ENCODE results near the gene ZFYVE26.

ZFYVE26 gene

GRCh38 chr14:67815573-67816225 is 691 bp downstream of the ZFYVE26 start:
- DNase-seq = no peak

GRCh38 chr14:67814821-67815220 is 1.6 kb downstream of the ZFYVE26 start:
- no peak for DNase-seq

- DNase-seq = no peak
Measured at GRCh38 chr14:67806246-67806645, 10.1 kb downstream of the ZFYVE26 start.

- DNase-seq = no peak
Measured at GRCh38 chr14:67800743-67801142, 15.6 kb downstream of the ZFYVE26 start.

DNA sequence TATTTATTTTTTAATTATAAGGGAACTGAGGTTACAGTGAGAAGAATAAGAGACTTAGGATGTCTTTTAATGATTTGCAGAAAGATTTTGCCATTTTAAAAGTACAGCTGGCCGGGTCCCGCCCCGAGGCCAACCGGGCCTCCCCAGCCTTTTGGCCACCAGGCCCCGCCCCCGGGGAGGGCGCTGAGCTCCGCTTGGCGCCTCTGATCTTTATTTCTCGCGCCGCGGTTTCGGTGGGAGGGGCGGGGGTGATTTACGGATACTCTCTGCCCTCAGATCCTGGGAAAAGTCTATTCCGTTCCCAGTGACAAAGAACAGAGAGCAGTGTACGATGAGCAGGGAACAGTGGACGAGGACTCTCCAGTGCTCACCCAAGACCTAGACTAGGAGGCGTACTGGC is 17.7 kb downstream of the ZFYVE26 start:
- no peak for DNase-seq

DNA sequence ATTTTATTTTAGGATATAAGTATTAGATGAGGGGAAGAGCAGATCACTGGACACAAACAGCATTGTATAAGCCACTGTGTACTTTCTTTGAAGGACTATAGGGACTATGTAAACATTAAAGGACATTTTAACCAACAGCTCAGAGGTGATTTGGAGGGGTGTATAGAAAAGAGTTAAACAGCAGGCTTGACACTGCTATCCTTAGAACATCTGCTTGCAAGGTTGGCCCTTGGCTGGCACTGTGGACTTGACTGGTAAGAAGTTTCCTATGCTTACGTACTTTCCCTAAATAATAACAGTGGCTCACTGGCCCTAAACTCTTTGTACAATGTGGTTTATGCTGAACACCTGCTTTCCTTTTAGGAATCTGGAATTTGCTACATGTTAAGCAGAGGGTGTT is 28.7 kb downstream of the ZFYVE26 start:
- no peak for DNase-seq

DNA sequence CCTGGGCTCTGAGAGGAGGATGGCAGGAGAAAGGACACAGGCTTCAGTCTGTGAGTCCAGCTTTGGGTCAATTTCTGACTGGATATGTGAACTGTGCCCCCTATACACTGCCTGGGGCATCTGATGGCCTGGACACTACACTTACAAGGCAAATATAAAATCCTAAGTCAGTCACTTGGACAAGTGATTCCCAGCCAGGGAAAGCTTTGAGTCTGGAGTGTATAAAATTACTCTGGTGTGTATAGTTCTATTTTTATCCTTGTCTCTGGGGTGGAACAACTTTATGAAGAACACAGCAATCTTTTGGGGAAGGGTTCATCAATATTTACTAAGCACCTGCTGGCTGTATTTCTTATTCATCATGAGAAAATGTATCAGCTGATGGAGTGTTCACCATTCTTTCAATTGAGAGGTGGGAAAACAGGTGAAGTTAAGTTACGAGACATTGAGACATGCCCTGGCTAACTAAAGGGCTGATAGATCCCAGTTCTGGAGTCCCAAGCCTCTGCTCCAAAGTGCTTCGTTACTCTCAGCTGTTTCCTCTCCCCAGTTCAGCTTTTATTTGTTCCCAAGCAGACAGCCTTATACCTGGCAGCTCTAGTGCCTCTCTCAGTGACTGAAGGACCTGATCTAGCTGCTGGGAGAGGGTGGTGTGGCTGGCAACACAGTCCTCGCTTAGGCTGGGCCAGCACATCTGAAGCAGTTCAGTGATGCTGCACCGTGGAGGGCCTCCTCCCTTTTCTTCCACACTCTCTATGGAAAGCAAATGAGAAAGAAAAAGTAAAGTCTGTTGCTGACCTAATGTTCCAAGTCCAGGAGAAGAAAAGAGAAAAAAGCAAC is 30.9 kb downstream of the ZFYVE26 start:
- no peak for DNase-seq

DNA sequence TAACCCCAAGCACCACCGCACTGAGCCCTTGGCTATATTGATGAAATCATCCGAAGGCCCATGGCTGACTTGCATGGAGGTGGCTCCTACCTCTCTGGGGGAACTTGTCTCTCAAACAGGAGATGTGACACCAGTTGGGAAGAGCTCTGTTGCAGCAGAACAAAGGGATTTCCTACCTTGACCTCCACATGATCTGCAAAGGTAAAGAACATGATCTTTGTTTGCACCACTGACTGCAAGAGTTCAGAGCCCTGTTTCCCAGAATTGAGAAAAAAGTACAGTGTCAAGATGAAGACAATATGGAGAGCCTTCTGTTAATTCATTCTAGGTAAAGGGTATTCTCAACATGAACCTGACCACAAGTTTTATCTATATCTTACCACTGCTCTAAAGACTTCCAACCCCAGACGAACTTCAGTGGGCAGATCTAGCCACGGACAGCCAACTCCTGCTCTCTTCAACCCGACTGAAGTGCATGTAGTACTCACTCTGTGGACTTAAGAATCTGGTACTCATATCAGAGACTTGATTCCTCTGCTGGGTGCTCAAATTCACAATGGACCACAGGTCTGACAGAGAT is 32.1 kb downstream of the ZFYVE26 start:
- no peak for DNase-seq

DNA sequence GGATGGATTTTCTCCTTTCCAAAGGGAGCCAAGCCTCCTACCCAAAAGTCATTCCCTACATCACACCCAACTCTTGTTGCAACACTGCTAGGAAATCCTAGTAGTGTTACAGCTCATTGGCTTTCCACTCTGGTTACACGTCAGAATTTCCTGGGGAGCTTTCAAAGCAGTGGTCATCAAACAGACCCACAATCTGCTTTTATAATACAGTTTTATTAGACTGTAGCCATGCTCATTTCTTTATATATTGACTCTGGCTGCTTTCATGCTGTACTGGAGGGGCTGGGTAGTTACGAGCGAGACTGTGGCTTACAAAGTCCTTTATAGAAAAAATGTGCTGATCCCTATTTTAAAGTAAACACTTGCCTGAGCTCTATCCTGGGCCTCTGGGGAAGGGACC is 34.3 kb downstream of the ZFYVE26 start:
- DNase-seq = no peak

DNA sequence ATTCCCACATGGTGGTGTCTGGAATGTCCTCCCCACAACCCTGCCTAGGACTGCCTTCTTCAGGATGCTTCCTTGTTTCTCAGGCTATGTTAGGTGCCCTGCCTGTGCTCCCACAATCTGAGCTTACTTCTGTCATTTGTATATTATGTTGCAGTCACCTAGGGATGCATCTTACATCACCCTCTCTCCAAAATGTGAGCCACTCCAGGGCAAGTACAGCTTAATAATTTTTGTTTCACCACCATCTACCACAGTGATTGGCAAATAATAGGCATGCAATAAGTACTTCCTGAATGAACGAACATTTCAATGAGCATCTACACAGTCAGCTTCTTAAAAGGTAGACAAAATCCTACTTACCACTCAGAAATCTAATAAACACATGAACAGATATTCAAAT is 37.6 kb downstream of the ZFYVE26 start:
- no peak for DNase-seq

DNA sequence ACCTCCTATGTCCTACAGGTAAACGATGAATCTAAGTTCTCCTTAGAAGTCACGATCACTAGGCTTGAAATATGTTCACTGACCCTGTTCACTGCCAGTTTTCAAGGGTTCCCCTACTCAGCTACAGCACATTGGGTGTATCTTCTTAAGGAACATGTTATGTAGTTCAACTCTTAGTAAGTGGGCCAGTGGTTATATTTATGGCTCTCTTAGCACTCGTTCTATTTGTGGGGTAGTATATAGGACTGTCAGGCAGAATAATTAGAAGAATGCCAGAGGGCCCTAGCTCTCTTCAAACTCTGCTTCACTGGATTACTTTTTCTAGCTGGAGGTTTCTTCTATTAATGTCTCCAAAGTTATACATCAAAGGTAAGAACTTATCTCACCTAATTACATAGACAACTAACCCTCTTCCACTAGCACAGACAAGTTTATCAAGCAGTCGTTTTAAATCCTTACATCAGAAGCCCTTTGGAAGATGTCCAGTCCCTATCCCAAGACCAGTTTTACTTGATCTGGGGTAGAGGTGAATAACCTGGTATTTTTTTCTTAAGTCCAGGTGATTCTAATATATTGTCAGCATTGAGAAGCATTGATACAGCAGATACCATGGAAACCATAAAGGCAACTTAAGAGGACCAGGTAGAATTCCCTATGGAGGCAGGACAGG is 39.6 kb downstream of the ZFYVE26 start:
- DNase-seq = no peak

- DNase-seq = no peak
Measured at GRCh38 chr14:67773844-67774377, 42.5 kb downstream of the ZFYVE26 start.

DNA sequence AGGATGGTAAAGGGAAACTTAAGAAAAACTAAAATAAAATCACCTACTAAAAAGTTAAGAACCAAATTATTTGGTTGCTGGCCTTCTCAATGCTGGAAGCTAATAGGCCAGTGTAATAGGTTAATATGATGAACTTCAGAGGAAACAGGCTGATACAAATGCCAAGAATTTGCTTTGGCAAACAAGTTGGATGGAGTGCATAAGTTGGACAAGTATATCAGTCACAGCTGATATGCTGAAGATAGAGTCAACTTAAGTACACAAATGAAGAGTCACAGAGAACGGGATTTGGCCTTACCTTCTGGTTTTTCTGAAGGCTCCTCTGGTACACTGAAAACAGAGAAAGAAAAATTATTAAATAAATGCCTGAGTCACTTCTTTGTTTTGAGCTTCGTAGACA is 48.2 kb downstream of the ZFYVE26 start:
- no peak for DNase-seq

- no peak for DNase-seq
Measured at GRCh38 chr14:67766035-67766680, 50.2 kb downstream of the ZFYVE26 start.

DNA sequence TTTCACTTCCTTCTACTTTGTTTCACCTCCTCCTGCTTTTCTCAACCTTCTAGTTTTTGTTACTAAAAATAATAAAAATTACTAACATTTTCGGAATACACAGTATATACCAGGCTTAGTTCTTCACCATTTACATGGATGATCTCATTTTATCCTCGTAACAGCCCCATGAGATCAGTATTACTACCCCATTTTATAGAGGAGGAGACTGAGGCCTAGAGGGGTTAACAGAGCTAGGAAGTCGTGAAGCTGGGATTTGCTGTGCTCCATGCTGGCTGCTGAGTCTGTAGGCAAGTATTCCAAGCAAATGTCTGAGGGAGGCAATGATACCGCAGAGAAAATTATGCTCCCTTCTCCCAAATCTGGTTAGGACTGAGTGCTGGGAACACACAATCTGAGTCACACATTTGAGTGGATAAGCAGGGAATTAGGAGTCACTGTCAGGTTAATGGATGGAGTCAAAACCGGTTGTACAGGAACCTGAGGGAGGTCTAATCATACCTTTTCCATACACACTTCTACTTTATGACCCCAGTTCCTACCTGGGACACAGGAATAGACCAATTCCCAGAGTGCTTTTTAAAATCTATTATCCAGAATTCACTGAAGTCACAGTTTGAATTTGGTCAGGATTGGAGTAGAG is 51.1 kb downstream of the ZFYVE26 start:
- DNase-seq = no peak

GRCh38 chr14:67764496-67764895 is 51.9 kb downstream of the ZFYVE26 start:
- DNase-seq = no peak

DNA sequence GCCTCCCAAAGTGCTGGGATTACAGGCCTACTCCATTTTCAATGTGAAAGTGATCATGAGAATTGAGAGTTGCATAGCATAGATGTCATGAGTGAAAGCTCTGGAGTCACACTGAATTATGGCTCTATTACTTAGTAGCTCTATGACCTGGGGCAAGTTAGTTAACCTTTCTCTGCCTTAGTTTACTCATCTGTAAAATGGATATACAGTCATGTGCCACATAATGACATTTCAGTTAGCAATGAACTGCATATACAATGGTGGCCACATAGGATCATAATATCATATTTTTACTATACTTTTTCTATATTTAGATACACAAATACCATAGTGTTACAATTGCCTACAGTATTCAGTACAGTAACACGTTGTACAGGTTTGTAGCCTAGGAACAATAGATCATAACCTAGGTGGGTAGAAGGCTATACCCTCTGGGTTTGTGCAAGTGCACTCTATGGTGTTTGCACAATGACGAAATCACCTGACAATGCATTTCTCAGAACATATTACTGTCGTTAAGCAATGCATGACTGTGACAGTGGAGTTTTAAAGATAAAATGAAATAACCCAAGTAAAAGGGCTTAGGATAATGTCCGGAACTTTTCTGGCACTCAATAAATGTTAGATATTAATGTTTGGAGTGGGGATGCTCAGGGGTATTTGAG is 53.1 kb downstream of the ZFYVE26 start:
- no peak for DNase-seq

- no peak for DNase-seq
Measured at GRCh38 chr14:67762051-67762450, 54.3 kb downstream of the ZFYVE26 start.

GRCh38 chr14:67759916-67760315 is 56.5 kb downstream of the ZFYVE26 start:
- no peak for DNase-seq

DNA sequence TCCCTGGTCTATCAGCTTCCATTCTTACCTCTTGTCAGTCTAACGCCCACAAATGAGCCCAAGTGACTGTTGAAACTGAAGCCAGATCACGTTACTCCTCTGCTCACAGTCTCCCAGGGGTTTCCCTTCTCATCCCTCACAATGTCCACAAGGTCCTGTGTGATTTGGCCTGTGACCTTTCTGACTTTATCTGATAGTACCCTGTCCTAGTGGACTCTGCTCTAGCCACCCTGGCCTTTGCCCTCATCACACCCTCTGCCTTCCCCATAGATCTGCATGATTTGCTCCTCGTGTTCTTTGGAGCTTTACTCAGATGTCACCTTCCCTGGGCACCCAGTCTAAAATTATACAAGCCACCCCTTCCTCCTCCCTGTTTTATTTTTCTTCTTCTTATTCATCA is 59.2 kb downstream of the ZFYVE26 start:
- no peak for DNase-seq

- no peak for DNase-seq
Measured at GRCh38 chr14:67756496-67756895, 59.9 kb downstream of the ZFYVE26 start.

Data from cortex of kidney (tissue), 1 donor.